CD14-positive monocyte (primary cell): ENCODE data around the gene MYO1E. TPM values are rescaled to one million over a fixed set of nuclear protein-coding genes. Genes with fewer than 3 reads are reported as not detected.

ENCODE experiments used
- DNase-seq, 3 donors: peaks; one replicate each; pipeline ENCODE4 v3.0.0-alpha.2; 2011 to 2022
- H2AFZ ChIP-seq: 2 replicates; pipeline ENCODE4 v1.6.0; 2012; ENCODE audit warnings: mild to moderate bottlenecking, low read depth, low read length, inconsistent platforms; ENCODE audit not compliant: insufficient read depth, poor library complexity, severe bottlenecking
- H3K27ac ChIP-seq, 2 donors: 1 replicate in 1 of 2; 2 replicates in 1 of 2; pipeline ENCODE4 v1.5.1; 2012 to 2013; ENCODE audit warnings: low read length in 2 of 2, control low read depth in 1 of 2, inconsistent platforms in 1 of 2, low read depth in 1 of 2, mild to moderate bottlenecking in 1 of 2
- H3K27me3 ChIP-seq, 2 donors: one replicate each; pipeline versions ENCODE4 v1.6.0 to v1.6.1; 2011 to 2013; ENCODE audit warnings: low read length in 2 of 2; ENCODE audit not compliant: control insufficient read depth in 2 of 2, insufficient read depth in 2 of 2
- H3K36me3 ChIP-seq, 2 donors: replicated peaks in 1 of 2; 1 replicate in 1 of 2; 2 replicates in 1 of 2; pipeline versions ENCODE4 v1.5.1 to v1.6.1; 2012 to 2013; ENCODE audit warnings: low read length in 2 of 2, control low read depth in 1 of 2, inconsistent platforms in 1 of 2, mild to moderate bottlenecking in 1 of 2; ENCODE audit not compliant: insufficient read depth in 2 of 2, control insufficient read depth in 1 of 2
- H3K4me1 ChIP-seq, 2 donors: 1 replicate in 1 of 2; 2 replicates in 1 of 2; pipeline versions ENCODE4 v1.5.1 to v1.6.1; 2012 to 2013; ENCODE audit warnings: low read length in 2 of 2, control low read depth in 1 of 2, inconsistent platforms in 1 of 2, mild to moderate bottlenecking in 1 of 2, moderate library complexity in 1 of 2; ENCODE audit not compliant: insufficient read depth in 2 of 2, control insufficient read depth in 1 of 2
- H3K4me2 ChIP-seq: replicated peaks from 2 replicates; pipeline ENCODE3; 2012; ENCODE audit warnings: low read length, moderate library complexity, mild to moderate bottlenecking; ENCODE audit not compliant: poor library complexity, severe bottlenecking; ENCODE audit errors: extremely low read depth
- H3K4me3 ChIP-seq, 3 experiments: fragments of 200-600 bp in 1 of 3; sonication (generic) in 1 of 3; replicated peaks in 1 of 3; 1 replicate in 2 of 3; 2 replicates in 1 of 3; pipeline ENCODE4 v1.5.1; 2011 to 2013; ENCODE audit warnings: low read length in 3 of 3, mild to moderate bottlenecking in 3 of 3, control low read depth in 2 of 3, low read depth in 2 of 3, inconsistent platforms in 1 of 3, moderate library complexity in 1 of 3
- H3K79me2 ChIP-seq: 2 replicates; pipeline ENCODE4 v1.6.0; 2012; ENCODE audit warnings: mild to moderate bottlenecking, control low read depth, inconsistent platforms, low read length, moderate library complexity; ENCODE audit not compliant: insufficient read depth
- H3K9ac ChIP-seq: 2 replicates; pipeline ENCODE4 v1.6.0; 2017; ENCODE audit warnings: low read length, mild to moderate bottlenecking; ENCODE audit not compliant: insufficient read depth, poor library complexity, severe bottlenecking
- H3K9me3 ChIP-seq, 2 donors: replicated peaks in 1 of 2; 1 replicate in 1 of 2; 2 replicates in 1 of 2; pipeline versions ENCODE4 v1.5.1 to v1.6.1; 2012 to 2013; ENCODE audit warnings: low read length in 2 of 2, control low read depth in 1 of 2; ENCODE audit not compliant: control insufficient read depth in 1 of 2, insufficient read depth in 1 of 2
- H4K20me1 ChIP-seq: 2 replicates; pipeline ENCODE4 v1.6.0; 2012; ENCODE audit warnings: mild to moderate bottlenecking, low read length, control low read depth, moderate library complexity; ENCODE audit not compliant: insufficient read depth
- H3K27ac Mint-ChIP-seq, 7 donors: one replicate each; pipeline ENCODE4 v1.8.0; 2020; ENCODE audit warnings: mild to moderate bottlenecking in 7 of 7, mixed read lengths in 7 of 7, moderate library complexity in 6 of 7, inconsistent platforms in 2 of 7
- H3K27me3 Mint-ChIP-seq, 3 donors: one replicate each; pipeline ENCODE4 v1.8.0; 2021 to 2022; ENCODE audit warnings: low read depth in 3 of 3, mild to moderate bottlenecking in 3 of 3, mixed read lengths in 3 of 3, moderate library complexity in 3 of 3, inconsistent platforms in 1 of 3
- H3K36me3 Mint-ChIP-seq, 2 donors: one replicate each; pipeline ENCODE4 v1.8.0; 2020; ENCODE audit warnings: mixed read lengths in 2 of 2, inconsistent platforms in 1 of 2, mild to moderate bottlenecking in 1 of 2
- H3K4me1 Mint-ChIP-seq: one replicate; pipeline ENCODE4 v1.8.0; 2020; ENCODE audit warnings: mild to moderate bottlenecking, mixed read lengths
- H3K4me3 Mint-ChIP-seq, 2 donors: one replicate each; pipeline ENCODE4 v1.8.0; 2020; ENCODE audit warnings: mild to moderate bottlenecking in 2 of 2, mixed read lengths in 2 of 2, moderate library complexity in 1 of 2
- H3K9me3 Mint-ChIP-seq, 7 donors: one replicate each; pipeline ENCODE4 v1.8.0; 2020 to 2022; ENCODE audit warnings: mixed read lengths in 7 of 7, mild to moderate bottlenecking in 6 of 7, moderate library complexity in 6 of 7, inconsistent platforms in 2 of 7
- whole genome bisulfite sequencing: methylation state at CpG from one replicate; pipeline ENCODE4 v1.1.5; 2013; ENCODE audit warnings: missing lambda C conversion rate; ENCODE audit not compliant: insufficient coverage; 5-methylcytosine and 5-hydroxymethylcytosine counted together
- intact Hi-C, 2 donors: fragments of 100-400 bp; cut with micrococcal nuclease; formaldehyde crosslinking; loops; one replicate each; pipeline versions ENCODE4 v1.15.0 to v1.15.1; 2023
- polyA plus RNA-seq, 3 donors: library from polyadenylated mRNA; depleted of rRNA in 1 of 3; unstranded in 2 of 3; stranded (reverse) in 1 of 3; fragments of 300-500 nt in 2 of 3; fragments of >200 nt in 1 of 3; fragmentation: Illumina TruSeq in 2 of 3; gene quantifications; 1 replicate in 2 of 3; 2 replicates in 1 of 3; pipeline ENCODE4 v1.2.3, GENCODE V29; 2012 to 2021
- TF ChIP-seq, protein P1 (sequence below): fragments of 200-600 bp; IDR thresholded peaks from one replicate; pipeline ENCODE4 v1.8.0; 2022; ENCODE audit warnings: antibody characterized with exemption, mild to moderate bottlenecking

The MYO1E gene
- polyA plus RNA-seq, 3 donors, result 5.5 to 16.2 (median 6.2) TPM

DNA sequence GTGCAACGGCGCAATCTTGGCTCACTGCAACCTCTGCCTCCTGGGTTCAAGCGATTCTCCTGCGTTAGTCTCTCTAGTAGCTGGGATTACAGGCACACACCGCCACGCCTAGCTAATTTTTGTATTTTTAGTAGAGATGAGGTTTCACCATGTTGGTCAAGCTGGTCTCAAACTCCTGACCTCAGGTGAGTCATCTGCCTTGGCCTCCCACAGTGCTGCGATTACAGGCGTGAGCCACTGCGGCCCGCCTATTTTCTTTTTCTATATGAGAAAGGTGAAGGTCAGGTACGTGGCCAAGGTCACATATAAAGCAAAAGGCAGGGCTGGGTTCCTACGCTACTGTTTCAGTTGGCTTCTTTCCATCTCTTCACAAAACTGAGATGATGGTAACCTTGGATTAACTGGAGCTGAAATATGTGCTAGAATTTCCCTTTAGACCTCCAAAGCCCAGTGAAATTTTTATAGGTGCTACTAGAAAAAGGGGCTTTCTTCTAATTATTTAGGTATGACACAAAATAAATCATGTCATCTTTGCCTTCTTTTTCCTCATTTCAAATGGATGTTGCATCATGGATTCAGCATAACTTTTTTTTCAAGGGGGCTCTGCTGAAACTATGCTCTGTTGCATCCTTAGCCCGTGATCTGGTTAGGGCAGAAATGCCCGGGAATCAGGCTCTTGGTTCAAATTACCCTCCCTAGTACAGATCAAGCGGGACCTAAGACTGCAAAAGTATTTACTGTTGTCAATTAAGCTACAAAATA, 68.5 kb downstream of the MYO1E start:
- H3K27me3 ChIP-seq, result no peaks in the 10 kb centered on the region
- peaks cover 31 to 33% of the 10 kb centered on the region in 2 donors for H3K4me1 ChIP-seq
- Mint-ChIP-seq H3K36me3 (peaks cover 2% of the 10 kb centered on the region in 2 donors), H3K4me1 (peaks cover 41% of the 10 kb centered on the region), H3K4me3 (no peak overlapping the region), H3K9me3 (peaks cover 0 to 2% (median 0%) of the 10 kb centered on the region in 7 donors), H3K27me3 (peaks cover 0 to 2% (median 0%) of the 10 kb centered on the region in 3 donors), H3K27ac (peak overlapping the region in 1 of 7 donors; percentile 91)
- H3K9ac ChIP-seq, result no peak overlapping the region
- WGBS, result 100% methylated on average over 4 of the region's 15 CpGs
- DNase-seq, result no peak
- no peaks in the 10 kb centered on the region for H4K20me1 ChIP-seq
- no peak overlapping the region for H3K4me2 ChIP-seq
- H3K79me2 ChIP-seq, result peaks cover 9% of the 10 kb centered on the region
- H3K36me3 ChIP-seq, result no peaks in the 10 kb centered on the region
- no peak overlapping the region for H2AFZ ChIP-seq
- no peak overlapping the region for H3K27ac ChIP-seq
- intact Hi-C loops, result loop anchor here in 1 of 2 donors (10.0 kb wide), 2 partner anchors 61 to 129 kb away; no protein-coding TSS in a partner anchor
- no peaks in the 10 kb centered on the region for H3K9me3 ChIP-seq
- no peak overlapping the region for H3K4me3 ChIP-seq
- TF ChIP-seq, protein P1, sequence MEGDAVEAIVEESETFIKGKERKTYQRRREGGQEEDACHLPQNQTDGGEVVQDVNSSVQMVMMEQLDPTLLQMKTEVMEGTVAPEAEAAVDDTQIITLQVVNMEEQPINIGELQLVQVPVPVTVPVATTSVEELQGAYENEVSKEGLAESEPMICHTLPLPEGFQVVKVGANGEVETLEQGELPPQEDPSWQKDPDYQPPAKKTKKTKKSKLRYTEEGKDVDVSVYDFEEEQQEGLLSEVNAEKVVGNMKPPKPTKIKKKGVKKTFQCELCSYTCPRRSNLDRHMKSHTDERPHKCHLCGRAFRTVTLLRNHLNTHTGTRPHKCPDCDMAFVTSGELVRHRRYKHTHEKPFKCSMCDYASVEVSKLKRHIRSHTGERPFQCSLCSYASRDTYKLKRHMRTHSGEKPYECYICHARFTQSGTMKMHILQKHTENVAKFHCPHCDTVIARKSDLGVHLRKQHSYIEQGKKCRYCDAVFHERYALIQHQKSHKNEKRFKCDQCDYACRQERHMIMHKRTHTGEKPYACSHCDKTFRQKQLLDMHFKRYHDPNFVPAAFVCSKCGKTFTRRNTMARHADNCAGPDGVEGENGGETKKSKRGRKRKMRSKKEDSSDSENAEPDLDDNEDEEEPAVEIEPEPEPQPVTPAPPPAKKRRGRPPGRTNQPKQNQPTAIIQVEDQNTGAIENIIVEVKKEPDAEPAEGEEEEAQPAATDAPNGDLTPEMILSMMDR, result no peak

DNA sequence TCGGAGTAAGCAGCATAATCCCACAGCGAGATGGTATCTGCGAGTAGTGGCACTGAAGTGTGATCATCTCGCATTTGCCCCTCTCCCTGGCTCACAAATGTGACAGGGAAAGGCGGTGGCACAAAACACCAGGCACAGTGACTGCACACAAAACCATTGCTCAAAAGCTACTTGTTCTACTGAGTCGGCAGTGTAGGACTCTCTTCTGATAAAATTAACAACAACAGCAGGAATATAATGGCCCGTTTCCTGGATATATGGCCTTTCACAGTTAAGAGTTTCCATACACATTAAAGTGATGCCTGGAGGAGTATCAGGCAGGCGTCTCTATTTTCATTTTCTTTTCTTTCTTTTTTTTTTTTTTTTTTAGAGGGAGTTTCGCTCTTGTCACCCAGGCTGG, 69.0 kb downstream of the MYO1E start:
- no peak for DNase-seq
- H3K27ac Mint-ChIP-seq, result peak overlapping the region in 1 of 7 donors; percentile 64
- Histone ChIP-seq H4K20me1 (no peaks in the 10 kb centered on the region), H3K9me3 (no peaks in the 10 kb centered on the region), H3K4me1 (peaks cover 31 to 33% of the 10 kb centered on the region in 2 donors), H3K27me3 (no peaks in the 10 kb centered on the region), H3K4me2 (no peak overlapping the region), H3K9ac (no peak overlapping the region), H3K79me2 (peaks cover 9% of the 10 kb centered on the region), H3K36me3 (no peaks in the 10 kb centered on the region), H3K27ac (no peak overlapping the region), H3K4me3 (no peak overlapping the region), H2AFZ (no peak overlapping the region)
- H3K27me3 Mint-ChIP-seq, result no peaks in the 10 kb centered on the region
- H3K4me1 Mint-ChIP-seq, result peaks cover 41% of the 10 kb centered on the region
- TF ChIP-seq, protein P1, result no peak
- 93% methylated on average over 3 of the region's 9 CpGs for WGBS
- peaks cover 0 to 2% (median 0%) of the 10 kb centered on the region in 7 donors for H3K9me3 Mint-ChIP-seq
- intact Hi-C loops, result loop anchor here in 1 of 2 donors (10.0 kb wide), 2 partner anchors 61 to 129 kb away; no protein-coding TSS in a partner anchor
- H3K4me3 Mint-ChIP-seq, result no peak overlapping the region
- H3K36me3 Mint-ChIP-seq, result peaks cover 2% of the 10 kb centered on the region in 2 donors
